Mesendoderm (in vitro differentiated cells): ENCODE measurements around the gene ANTXR1.

Experiments
- DNase-seq: peaks from one replicate; pipeline ENCODE4 v3.0.0; 2013
- H2AK5ac ChIP-seq: 2 replicates; pipeline ENCODE4 v1.6.1; 2013; ENCODE audit warnings: low read length, inconsistent platforms
- H2BK120ac ChIP-seq: 2 replicates; pipeline ENCODE4 v1.6.1; 2013; ENCODE audit warnings: low read depth, mild to moderate bottlenecking, low read length, moderate library complexity, mixed read lengths
- H2BK15ac ChIP-seq: replicated peaks from 2 replicates; pipeline ENCODE4 v1.6.1; 2013; ENCODE audit warnings: low read depth, mild to moderate bottlenecking, moderate library complexity
- H2BK5ac ChIP-seq: 2 replicates; pipeline ENCODE4 v1.6.1; 2013; ENCODE audit warnings: low read length, inconsistent platforms
- H3K18ac ChIP-seq: 2 replicates; pipeline ENCODE4 v1.6.1; 2013; ENCODE audit warnings: mild to moderate bottlenecking, low read length, mixed read lengths
- H3K23ac ChIP-seq: one replicate; pipeline ENCODE4 v1.6.1; 2013; ENCODE audit warnings: low read length
- H3K27ac ChIP-seq: 2 replicates; pipeline ENCODE4 v1.5.1; 2013; ENCODE audit warnings: low read depth, mild to moderate bottlenecking, inconsistent platforms, low read length, moderate library complexity
- H3K27me3 ChIP-seq: 2 replicates; pipeline ENCODE4 v1.6.1; 2013; ENCODE audit warnings: low read length, control low read depth, mild to moderate bottlenecking, inconsistent platforms; ENCODE audit not compliant: insufficient read depth, poor library complexity
- H3K36me3 ChIP-seq: 2 replicates; pipeline ENCODE4 v1.6.1; 2013; ENCODE audit warnings: low read length, inconsistent platforms; ENCODE audit not compliant: control insufficient read depth, insufficient read depth
- H3K4ac ChIP-seq: one replicate; pipeline ENCODE4 v1.6.1; 2013; ENCODE audit warnings: low read depth, mild to moderate bottlenecking, low read length, moderate library complexity
- H3K4me1 ChIP-seq: 2 replicates; pipeline ENCODE4 v1.6.1; 2013; ENCODE audit warnings: low read depth, low read length, inconsistent platforms; ENCODE audit not compliant: control insufficient read depth
- H3K4me2 ChIP-seq: 2 replicates; pipeline ENCODE4 v1.6.1; 2013; ENCODE audit warnings: low read length
- H3K4me3 ChIP-seq: 2 replicates; pipeline ENCODE4 v1.5.1; 2013; ENCODE audit warnings: mild to moderate bottlenecking, low read length
- H3K56ac ChIP-seq: one replicate; pipeline ENCODE4 v1.6.1; 2013; ENCODE audit warnings: low read length
- H3K79me1 ChIP-seq: 2 replicates; pipeline ENCODE4 v1.6.1; 2013; ENCODE audit warnings: low read length, inconsistent platforms
- H3K79me2 ChIP-seq: 2 replicates; pipeline ENCODE4 v1.6.1; 2013; ENCODE audit warnings: mild to moderate bottlenecking, low read length; ENCODE audit not compliant: control insufficient read depth, insufficient read depth
- H3K9ac ChIP-seq: 2 replicates; pipeline ENCODE4 v1.6.1; 2013; ENCODE audit warnings: low read length, inconsistent platforms
- H4K5ac ChIP-seq: one replicate; pipeline ENCODE4 v1.6.1; 2013; ENCODE audit warnings: low read length
- H4K8ac ChIP-seq: one replicate; pipeline ENCODE4 v1.6.1; 2013; ENCODE audit warnings: low read depth, mild to moderate bottlenecking, control low read depth, low read length, moderate library complexity
- WGBS: extraction: QIAGEN DNeasy Blood & Tissue Kit; methylation state at CpG from one replicate; pipeline ENCODE4 v1.1.7; 2013; ENCODE audit warnings: low lambda C conversion rate, missing lambda C conversion rate; ENCODE audit not compliant: insufficient coverage; ENCODE audit errors: extremely low coverage; 5-methylcytosine and 5-hydroxymethylcytosine counted together

Gene ANTXR1

DNA sequence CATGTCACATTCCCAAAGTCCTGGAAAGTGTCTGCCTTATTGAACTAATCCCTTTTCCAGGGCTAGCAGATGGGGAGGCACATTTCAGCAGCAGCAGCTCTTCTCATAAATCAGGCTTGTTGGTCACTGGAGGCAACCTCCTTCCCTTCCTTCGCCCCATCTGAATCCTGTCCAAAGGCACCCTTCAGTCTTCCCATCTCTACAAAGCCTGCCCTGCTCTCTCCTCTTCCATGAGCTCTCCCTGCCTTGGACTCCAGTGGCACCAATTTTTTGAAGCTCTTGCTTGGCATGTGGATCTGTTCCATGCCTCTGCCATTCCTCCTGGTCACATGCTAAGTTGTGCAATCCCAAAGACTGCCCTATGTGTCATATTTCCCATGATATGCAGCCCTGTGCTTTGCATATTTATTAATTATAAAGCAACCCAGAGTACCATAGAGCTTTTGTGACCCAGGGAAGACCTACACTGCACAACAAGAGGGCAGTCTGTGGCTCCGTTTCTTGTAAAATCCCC, 70.3 kb downstream of the ANTXR1 start:
- no peak overlapping the region for H3K9ac ChIP-seq
- no peak overlapping the region for H3K27ac ChIP-seq
- H2AK5ac ChIP-seq: no peak overlapping the region
- no peak overlapping the region for H3K18ac ChIP-seq
- peaks cover 4% of the 10 kb centered on the region for H3K36me3 ChIP-seq
- no peaks in the 10 kb centered on the region for H3K27me3 ChIP-seq
- no peak overlapping the region for H3K4ac ChIP-seq
- WGBS: no CpG with 5 or more reads among the region's 2 CpGs
- H3K4me1 ChIP-seq: peaks cover 3% of the 10 kb centered on the region
- no peak overlapping the region for H2BK120ac ChIP-seq
- H4K8ac ChIP-seq: no peak overlapping the region
- H3K23ac ChIP-seq: no peak overlapping the region
- H2BK5ac ChIP-seq: no peak overlapping the region
- no peak overlapping the region for H3K4me2 ChIP-seq
- no peak overlapping the region for H4K5ac ChIP-seq
- H3K79me2 ChIP-seq: no peaks in the 10 kb centered on the region
- no peaks in the 10 kb centered on the region for H3K79me1 ChIP-seq
- H3K4me3 ChIP-seq: no peak overlapping the region
- no peak overlapping the region for H2BK15ac ChIP-seq
- H3K56ac ChIP-seq: no peak overlapping the region
- no peak for DNase-seq

DNA sequence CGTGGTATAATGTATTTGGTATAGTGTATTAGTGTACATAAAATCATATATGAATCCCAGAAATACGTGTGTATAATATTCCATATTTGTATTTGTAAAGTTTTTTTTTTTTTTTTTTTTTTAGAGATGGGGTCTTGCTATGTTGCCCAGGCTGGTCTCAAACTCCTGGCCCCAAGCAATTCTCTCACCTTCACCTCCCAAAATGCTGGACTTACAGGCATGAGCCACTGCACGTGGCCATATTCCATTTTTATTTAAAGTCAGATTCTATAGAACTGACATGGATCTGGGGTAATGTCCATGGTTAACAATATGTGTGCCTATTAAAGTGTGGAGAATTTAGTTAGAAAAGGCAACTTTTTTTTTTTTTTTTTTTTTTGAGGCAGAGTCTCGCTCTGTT, 71.5 kb downstream of the ANTXR1 start:
- 100% methylated on average over 2 of the region's 4 CpGs for WGBS
- DNase-seq: no peak
- Histone ChIP-seq H2AK5ac (no peak overlapping the region), H3K27me3 (no peaks in the 10 kb centered on the region), H4K8ac (no peak overlapping the region), H3K4ac (no peak overlapping the region), H3K4me3 (no peak overlapping the region), H3K79me1 (no peaks in the 10 kb centered on the region), H3K56ac (no peak overlapping the region), H3K18ac (no peak overlapping the region), H4K5ac (no peak overlapping the region), H3K79me2 (no peaks in the 10 kb centered on the region), H3K27ac (no peak overlapping the region), H3K23ac (no peak overlapping the region), H3K9ac (no peak overlapping the region), H3K4me1 (peaks cover 3% of the 10 kb centered on the region), H2BK15ac (no peak overlapping the region), H3K4me2 (no peak overlapping the region), H3K36me3 (peaks cover 4% of the 10 kb centered on the region), H2BK120ac (no peak overlapping the region), H2BK5ac (no peak overlapping the region)

DNA sequence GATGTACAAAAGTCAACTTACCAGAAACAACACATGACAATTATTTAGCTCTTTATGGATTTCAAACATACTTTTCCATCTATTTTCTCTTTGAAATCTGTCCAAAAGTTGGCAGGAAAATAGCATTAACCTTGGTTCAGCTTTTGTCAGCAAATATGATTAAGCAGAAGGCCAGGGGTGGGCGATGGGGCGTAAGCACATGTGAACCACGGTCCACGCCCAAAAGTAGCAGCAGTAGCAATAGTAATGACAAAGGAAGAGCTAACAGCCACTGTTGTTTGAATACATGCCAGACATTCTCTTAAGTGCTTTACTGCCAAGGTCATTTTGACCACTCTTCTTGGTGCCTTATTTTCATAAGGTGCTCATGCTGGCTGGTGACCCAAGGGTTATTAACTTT, 73.5 kb downstream of the ANTXR1 start:
- H4K8ac ChIP-seq: no peak overlapping the region
- H3K79me2 ChIP-seq: no peaks in the 10 kb centered on the region
- no peak overlapping the region for H2BK5ac ChIP-seq
- WGBS: no CpG with 5 or more reads among the region's 4 CpGs
- peaks cover 3% of the 10 kb centered on the region for H3K4me1 ChIP-seq
- H4K5ac ChIP-seq: no peak overlapping the region
- no peak overlapping the region for H2BK120ac ChIP-seq
- H3K4me2 ChIP-seq: no peak overlapping the region
- no peak overlapping the region for H3K9ac ChIP-seq
- no peak overlapping the region for H2AK5ac ChIP-seq
- no peak overlapping the region for H3K27ac ChIP-seq
- H3K79me1 ChIP-seq: no peaks in the 10 kb centered on the region
- no peak overlapping the region for H3K18ac ChIP-seq
- no peak overlapping the region for H3K23ac ChIP-seq
- no peak overlapping the region for H3K4ac ChIP-seq
- DNase-seq: peak; percentile 16
- no peaks in the 10 kb centered on the region for H3K27me3 ChIP-seq
- no peak overlapping the region for H2BK15ac ChIP-seq
- H3K56ac ChIP-seq: no peak overlapping the region
- peaks cover 4% of the 10 kb centered on the region for H3K36me3 ChIP-seq
- H3K4me3 ChIP-seq: no peak overlapping the region

DNA sequence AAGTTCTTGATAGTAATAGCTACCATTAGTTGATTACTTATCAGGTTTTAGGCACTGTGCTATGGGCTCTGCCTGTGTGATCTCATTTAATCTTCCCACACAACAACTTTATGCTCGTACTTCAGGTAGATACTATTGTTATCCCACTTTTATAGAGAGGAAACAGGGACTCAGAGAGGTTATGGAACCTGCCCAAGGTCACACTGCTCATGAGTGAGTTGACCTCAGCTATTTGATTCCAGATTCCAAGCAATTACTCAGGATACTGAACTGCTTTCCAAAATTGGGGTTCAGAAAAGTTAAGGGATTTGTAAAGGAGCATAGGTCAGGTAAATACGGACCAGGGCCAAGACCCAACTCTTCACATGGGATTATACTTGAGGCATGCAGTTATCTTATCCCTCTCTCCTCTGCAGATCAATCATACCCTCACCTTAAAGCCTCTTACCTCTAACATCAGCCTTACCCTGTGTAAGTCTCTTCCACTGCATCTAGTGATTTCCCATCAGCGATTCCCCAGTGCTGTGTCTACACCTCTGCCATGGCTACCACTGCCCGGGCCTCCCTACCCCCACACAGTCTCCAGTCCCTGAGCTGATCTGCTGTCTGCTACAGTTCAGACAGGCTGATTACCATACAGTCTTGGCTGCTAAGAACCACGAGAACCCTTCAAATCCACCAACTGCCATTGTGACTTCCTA, 74.4 kb downstream of the ANTXR1 start:
- no peak overlapping the region for H3K56ac ChIP-seq
- H3K4me2 ChIP-seq: no peak overlapping the region
- WGBS: no CpG with 5 or more reads among the region's 5 CpGs
- H3K27me3 ChIP-seq: no peaks in the 10 kb centered on the region
- no peak overlapping the region for H2BK120ac ChIP-seq
- H3K4ac ChIP-seq: no peak overlapping the region
- peak; percentile 18 for DNase-seq
- no peak overlapping the region for H3K9ac ChIP-seq
- H3K79me2 ChIP-seq: no peaks in the 10 kb centered on the region
- no peak overlapping the region for H2AK5ac ChIP-seq
- no peaks in the 10 kb centered on the region for H3K79me1 ChIP-seq
- no peak overlapping the region for H4K5ac ChIP-seq
- H3K36me3 ChIP-seq: no peaks in the 10 kb centered on the region
- H2BK15ac ChIP-seq: no peak overlapping the region
- H3K18ac ChIP-seq: no peak overlapping the region
- no peak overlapping the region for H3K27ac ChIP-seq
- no peak overlapping the region for H4K8ac ChIP-seq
- H3K4me1 ChIP-seq: peaks cover 3% of the 10 kb centered on the region
- H3K23ac ChIP-seq: no peak overlapping the region
- H3K4me3 ChIP-seq: no peak overlapping the region
- no peak overlapping the region for H2BK5ac ChIP-seq

DNA sequence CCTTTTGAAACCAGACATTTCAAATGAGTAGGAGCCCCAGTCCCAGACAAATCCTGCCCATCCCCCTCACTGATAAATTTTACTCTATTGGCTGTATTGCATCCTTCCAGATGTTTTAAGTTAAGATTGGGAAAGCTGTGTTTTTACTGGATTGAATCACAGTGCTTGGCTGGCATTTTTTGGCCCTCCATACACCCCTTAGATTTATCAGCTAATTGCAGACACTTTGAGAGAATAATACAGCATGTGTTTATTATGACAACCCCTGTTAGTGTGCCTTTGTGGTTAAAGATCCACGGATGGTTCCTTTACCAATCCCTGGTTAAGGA, 74.9 kb downstream of the ANTXR1 start:
- no peaks in the 10 kb centered on the region for H3K79me1 ChIP-seq
- no peak overlapping the region for H3K4me2 ChIP-seq
- no peaks in the 10 kb centered on the region for H3K27me3 ChIP-seq
- H3K18ac ChIP-seq: no peak overlapping the region
- H4K5ac ChIP-seq: no peak overlapping the region
- H3K9ac ChIP-seq: no peak overlapping the region
- H3K4me1 ChIP-seq: no peaks in the 10 kb centered on the region
- no peak overlapping the region for H2BK5ac ChIP-seq
- no peak overlapping the region for H2BK15ac ChIP-seq
- H4K8ac ChIP-seq: no peak overlapping the region
- H3K4ac ChIP-seq: no peak overlapping the region
- DNase-seq: no peak
- no CpG with 5 or more reads among the region's 1 CpG for WGBS
- no peak overlapping the region for H3K27ac ChIP-seq
- H3K79me2 ChIP-seq: no peaks in the 10 kb centered on the region
- H3K23ac ChIP-seq: no peak overlapping the region
- H2AK5ac ChIP-seq: no peak overlapping the region
- no peak overlapping the region for H3K4me3 ChIP-seq
- H3K56ac ChIP-seq: no peak overlapping the region
- H2BK120ac ChIP-seq: no peak overlapping the region
- no peaks in the 10 kb centered on the region for H3K36me3 ChIP-seq

DNA sequence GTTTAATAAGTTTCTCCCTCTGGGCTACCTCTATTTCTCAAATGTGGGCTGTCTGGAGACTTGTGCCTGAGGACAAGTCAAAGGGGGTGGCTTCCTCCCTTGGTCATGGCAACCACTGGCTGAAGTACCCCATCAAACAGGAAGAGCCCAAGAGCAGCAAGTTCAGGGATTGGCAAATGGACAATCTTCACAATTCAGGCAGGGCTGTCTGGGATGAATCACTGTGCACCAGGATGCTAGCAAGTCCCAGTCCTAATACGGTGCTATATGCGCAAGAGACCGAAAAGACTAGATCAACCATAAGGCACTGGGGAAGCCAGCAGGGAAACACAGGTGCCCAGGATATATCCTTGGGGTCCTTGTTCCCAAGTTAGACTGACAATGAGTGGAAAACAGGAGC, 75.5 kb downstream of the ANTXR1 start:
- Histone ChIP-seq H3K9ac (no peak overlapping the region), H2BK5ac (no peak overlapping the region), H3K4me3 (no peak overlapping the region), H4K5ac (no peak overlapping the region), H3K18ac (no peak overlapping the region), H2BK120ac (no peak overlapping the region), H3K23ac (no peak overlapping the region), H2BK15ac (no peak overlapping the region), H3K79me2 (no peaks in the 10 kb centered on the region), H3K27ac (no peak overlapping the region), H3K56ac (no peak overlapping the region), H2AK5ac (no peak overlapping the region), H4K8ac (no peak overlapping the region), H3K79me1 (no peaks in the 10 kb centered on the region), H3K36me3 (no peaks in the 10 kb centered on the region), H3K4me2 (no peak overlapping the region), H3K4me1 (no peaks in the 10 kb centered on the region), H3K27me3 (no peaks in the 10 kb centered on the region), H3K4ac (no peak overlapping the region)
- no CpG with 5 or more reads among the region's 3 CpGs for WGBS
- no peak for DNase-seq
